ENCODE data around the gene JAG1. TPM values are rescaled to one million over a fixed set of nuclear protein-coding genes. Genes with fewer than 3 reads are reported as not detected.
"Not testable (repeated sequence)": the region's sequence is repeated elsewhere in the genome, so short reads cannot be mapped to it uniquely, and the experiment has no call there.

Gene JAG1
- total RNA-seq, 1 experiment from 2014 or later, result 88.0 TPM

DNA sequence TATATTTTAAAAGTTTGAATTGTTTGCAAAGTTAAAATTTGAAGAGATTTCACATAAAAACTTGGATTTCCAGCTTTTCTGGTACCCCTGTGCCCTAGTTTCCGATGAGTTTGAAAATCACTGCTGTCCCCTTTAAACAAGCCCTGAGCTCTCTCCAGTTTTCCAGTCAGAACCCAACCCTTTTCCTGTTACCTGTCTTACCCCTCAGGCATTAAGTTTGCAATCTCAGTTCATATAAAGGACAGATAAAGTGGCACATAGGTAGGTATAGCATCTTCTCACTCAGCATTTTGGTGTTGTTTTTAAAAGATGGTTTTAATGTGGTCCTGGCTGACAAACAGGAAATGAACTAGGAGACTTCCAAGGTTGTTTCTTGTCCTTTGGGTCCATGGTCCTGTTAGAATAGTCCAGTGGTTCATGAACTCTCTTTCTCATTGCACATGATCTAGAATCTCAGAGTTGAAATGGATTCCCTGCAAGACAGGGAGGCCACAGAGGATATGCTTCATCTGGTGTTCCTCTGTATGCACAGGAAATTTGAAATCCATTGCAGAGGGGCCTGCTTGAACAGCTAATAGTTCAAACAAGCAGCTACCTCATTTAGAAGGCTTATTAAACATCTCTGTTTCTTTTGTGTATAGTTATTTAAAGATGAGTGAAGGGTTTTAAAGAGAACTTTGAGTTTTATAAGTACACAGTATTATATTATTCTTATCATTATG lies 82.7 kb downstream of the JAG1 start:
- peaks cover 7% of the 10 kb centered on the region for H3K9me3 Mint-ChIP-seq (ENCODE audit: unreplicated experiment)
- peaks cover 37% of the 10 kb centered on the region for H3K4me1 Mint-ChIP-seq (ENCODE audit: insufficient read depth, unreplicated experiment)
- no TSS peak for BruUV-seq (replicated peaks)
- DNase-seq (ENCODE audit: unreplicated experiment), result peak; percentile 76
- peaks cover 11% of the 10 kb centered on the region for H3K36me3 Mint-ChIP-seq (ENCODE audit: insufficient read depth, unreplicated experiment)
- CTCF ChIA-PET, result interaction anchor here (0.6 to 1.2 kb wide), 12 partner anchors 9 to 953 kb away, joined by 3 to 6 read pairs (median 3); no protein-coding TSS in a partner anchor
- TF ChIP-seq, protein P1, sequence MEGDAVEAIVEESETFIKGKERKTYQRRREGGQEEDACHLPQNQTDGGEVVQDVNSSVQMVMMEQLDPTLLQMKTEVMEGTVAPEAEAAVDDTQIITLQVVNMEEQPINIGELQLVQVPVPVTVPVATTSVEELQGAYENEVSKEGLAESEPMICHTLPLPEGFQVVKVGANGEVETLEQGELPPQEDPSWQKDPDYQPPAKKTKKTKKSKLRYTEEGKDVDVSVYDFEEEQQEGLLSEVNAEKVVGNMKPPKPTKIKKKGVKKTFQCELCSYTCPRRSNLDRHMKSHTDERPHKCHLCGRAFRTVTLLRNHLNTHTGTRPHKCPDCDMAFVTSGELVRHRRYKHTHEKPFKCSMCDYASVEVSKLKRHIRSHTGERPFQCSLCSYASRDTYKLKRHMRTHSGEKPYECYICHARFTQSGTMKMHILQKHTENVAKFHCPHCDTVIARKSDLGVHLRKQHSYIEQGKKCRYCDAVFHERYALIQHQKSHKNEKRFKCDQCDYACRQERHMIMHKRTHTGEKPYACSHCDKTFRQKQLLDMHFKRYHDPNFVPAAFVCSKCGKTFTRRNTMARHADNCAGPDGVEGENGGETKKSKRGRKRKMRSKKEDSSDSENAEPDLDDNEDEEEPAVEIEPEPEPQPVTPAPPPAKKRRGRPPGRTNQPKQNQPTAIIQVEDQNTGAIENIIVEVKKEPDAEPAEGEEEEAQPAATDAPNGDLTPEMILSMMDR (IDR thresholded peaks at IDR 0.05; ENCODE audit: unreplicated experiment), result no peak
- intact Hi-C loops (cut with micrococcal nuclease), result loop anchor here (5.0 kb wide), 1 partner anchor 34 kb away; no protein-coding TSS in a partner anchor
- H3K27me3 Mint-ChIP-seq (ENCODE audit: insufficient read depth, unreplicated experiment), result no peaks in the 10 kb centered on the region
- H3K4me3 Mint-ChIP-seq (ENCODE audit: unreplicated experiment), result peak overlapping the region; percentile 24
- peak overlapping the region; percentile 96 for H3K27ac Mint-ChIP-seq (ENCODE audit: low read depth, unreplicated experiment)
- POLR2A ChIA-PET, result interaction anchor here (0.6 to 4.0 kb wide), 19 partner anchors 9 to 156 kb away, joined by 3 to 16 read pairs (median 4); partner anchors contain the start of gene SLX4IP

DNA sequence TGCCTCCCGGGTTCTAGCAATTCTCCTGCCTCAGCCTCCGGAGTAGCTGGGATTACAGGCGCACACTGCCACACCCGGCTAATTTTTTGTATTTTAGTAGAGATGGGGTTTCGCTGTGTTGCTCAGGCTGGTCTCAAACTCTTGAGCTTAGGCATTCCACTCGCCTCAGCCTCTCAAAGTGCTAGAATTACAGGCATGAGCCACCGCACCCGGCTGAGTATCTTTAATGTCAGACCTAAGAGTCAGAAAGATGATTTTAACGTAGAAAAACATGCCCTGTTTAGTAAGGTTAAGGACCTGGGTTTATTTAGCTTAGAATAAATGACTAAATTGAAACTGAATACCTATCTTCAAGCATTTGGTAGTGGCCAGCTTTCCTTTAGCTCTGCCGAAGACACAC lies 83.4 kb downstream of the JAG1 start:
- intact Hi-C loops (cut with micrococcal nuclease), result loop anchor here (5.0 kb wide), 1 partner anchor 33 kb away; no protein-coding TSS in a partner anchor
- CTCF ChIA-PET, result interaction anchor here (0.6 to 1.2 kb wide), 12 partner anchors 10 to 954 kb away, joined by 3 to 6 read pairs (median 3); no protein-coding TSS in a partner anchor
- POLR2A ChIA-PET, result interaction anchor here (0.6 to 4.0 kb wide), 18 partner anchors 9 to 155 kb away, joined by 3 to 16 read pairs (median 5); partner anchors contain the start of gene SLX4IP
- not testable (repeated sequence) for H3K27me3 Mint-ChIP-seq (ENCODE audit: insufficient read depth, unreplicated experiment); BruUV-seq (replicated peaks); H3K9me3 Mint-ChIP-seq (ENCODE audit: unreplicated experiment)
- H3K4me1 Mint-ChIP-seq (ENCODE audit: insufficient read depth, unreplicated experiment), result peaks cover 37% of the 10 kb centered on the region
- peak overlapping the region; percentile 96 for H3K27ac Mint-ChIP-seq (ENCODE audit: low read depth, unreplicated experiment)
- H3K36me3 Mint-ChIP-seq (ENCODE audit: insufficient read depth, unreplicated experiment), result peaks cover 11% of the 10 kb centered on the region
- H3K4me3 Mint-ChIP-seq (ENCODE audit: unreplicated experiment), result peak overlapping the region; percentile 24
- peak; percentile 36 for DNase-seq (ENCODE audit: unreplicated experiment)

Small RNA genes lying within 50 kb of the gene (microRNA-seq; reads per million reads assigned to microRNA genes)
- not detected for gene MIR6870

Other genes with a start within 250 kb of the JAG1 start
- gene MKKS, start 239.8 kb downstream of the JAG1 start, total RNA-seq (2022), result 33.0 and 44.5 TPM in 2 replicates
- gene SLX4IP, start 238.7 kb downstream of the JAG1 start, total RNA-seq (2022), result 11.2 and 12.9 TPM in 2 replicates